HepG2 (cell line): ENCODE measurements around the gene WDCP. TPM values are rescaled to one million over a fixed set of nuclear protein-coding genes. Genes with fewer than 3 reads are reported as not detected.
A peak's percentile ranks its signal among the peaks of the same experiment; 100 is the strongest.

ENCODE experiments used
- ATAC-seq: fragments of 200-7000 bp; cut with Tn5 transposase; 3 replicates; pipeline ENCODE4 v1.9.1; 2020; ENCODE audit warnings: mild to moderate bottlenecking, moderate library complexity
- BruUV-seq: library from RNA; stranded (reverse); fragments of 400-500 nt; replicated peaks from 2 replicates; lab custom pipeline; 2021; lab: Mats Ljungman, UMichigan
- CTCF ChIA-PET: fragments of 300-600 bp; formaldehyde crosslinking; extraction: SDS; loops from one replicate; lab custom pipeline; 2021; ENCODE audit warnings: low total read pairs, inconsistent platforms, low intra/inter-chr PET ratio; lab: Yijun Ruan, JAX
- POLR2A ChIA-PET: fragments of 350-600 bp; sonication (Branson Sonifier 250); formaldehyde crosslinking; loops from one replicate; lab custom pipeline; 2020; ENCODE audit warnings: antibody characterized with exemption, inconsistent platforms; lab: Yijun Ruan, JAX
- DNase-seq: peaks from one replicate; pipeline ENCODE4 v3.0.0-alpha.2; 2015; ENCODE audit warnings: low spot score
- FAIRE-seq: peaks from 3 replicates; lab custom pipeline; 2011; peaks lifted over from hg19 to GRCh38; lab: Jason Lieb, UNC
- H2AFZ ChIP-seq: one replicate; pipeline ENCODE4 v1.6.1; 2011; ENCODE audit warnings: low read length, inconsistent platforms
- H3K27ac ChIP-seq: fragments of 300-600 bp; 3 replicates; pipeline ENCODE4 v1.8.0; 2011; ENCODE audit warnings: mixed run types, mild to moderate bottlenecking, mixed read lengths, low read length, inconsistent platforms; ENCODE audit not compliant: insufficient read depth; ENCODE audit errors: extremely low read length
- H3K27me3 ChIP-seq, 2 experiments: fragments of 200-600 bp in 1 of 2; 2 replicates in 1 of 2; 3 replicates in 1 of 2; pipeline versions ENCODE4 v1.6.0 to v1.8.0; 2011; ENCODE audit warnings: low read length in 2 of 2, mild to moderate bottlenecking in 2 of 2, moderate library complexity in 2 of 2, inconsistent platforms in 1 of 2; ENCODE audit not compliant: insufficient read depth in 2 of 2, control insufficient read depth in 1 of 2
- H3K36me3 ChIP-seq, 2 experiments: fragments of 200-600 bp in 1 of 2; replicated peaks in 1 of 2; 2 replicates in 1 of 2; 3 replicates in 1 of 2; pipeline versions ENCODE4 v1.5.1 to v1.8.0; 2011; ENCODE audit warnings: low read length in 2 of 2, inconsistent platforms in 1 of 2; ENCODE audit not compliant: insufficient read depth in 2 of 2, control insufficient read depth in 1 of 2
- H3K4me1 ChIP-seq: 2 replicates; pipeline ENCODE4 v1.5.1; 2012; ENCODE audit warnings: low read length, inconsistent platforms; ENCODE audit not compliant: insufficient read depth
- H3K4me2 ChIP-seq: 2 replicates; pipeline ENCODE4 v1.6.0; 2011; ENCODE audit warnings: low read depth, low read length, inconsistent platforms
- H3K4me3 ChIP-seq, 3 experiments: fragments of 200-600 bp in 1 of 3; sonication (generic), shearing (Covaris generic) in 1 of 3; replicated peaks in 1 of 3; 2 replicates each; pipeline ENCODE4 v1.5.1; 2011 to 2016; ENCODE audit warnings: low read length in 3 of 3, inconsistent platforms in 2 of 3, low read depth in 2 of 3, mild to moderate bottlenecking in 2 of 3, control low read depth in 1 of 3, mixed read lengths in 1 of 3; ENCODE audit not compliant: insufficient read depth in 1 of 3
- H3K79me2 ChIP-seq: one replicate; pipeline ENCODE4 v1.6.1; 2011; ENCODE audit warnings: low read length, inconsistent platforms; ENCODE audit not compliant: insufficient read depth
- H3K9ac ChIP-seq: 2 replicates; pipeline ENCODE4 v1.6.0; 2011; ENCODE audit warnings: mild to moderate bottlenecking, low read depth, low read length, inconsistent platforms; ENCODE audit not compliant: insufficient read depth
- H3K9me3 ChIP-seq: 2 replicates; pipeline ENCODE4 v1.5.1; 2012; ENCODE audit warnings: mild to moderate bottlenecking, low read length
- H4K20me1 ChIP-seq: 2 replicates; pipeline ENCODE4 v1.6.0; 2011; ENCODE audit warnings: inconsistent platforms, mild to moderate bottlenecking, low read length, moderate library complexity; ENCODE audit not compliant: insufficient read depth
- CHD4 ChIP-seq: fragments of 200-600 bp; sonication (generic); IDR thresholded peaks from 2 replicates; pipeline ENCODE4 v1.7.0; 2017; ENCODE audit warnings: mild to moderate bottlenecking, low read length, borderline replicate concordance
- CTCF ChIP-seq: sonication (generic); formaldehyde crosslinking; IDR thresholded peaks from 2 replicates; pipeline ENCODE4 v1.5.0; 2020; ENCODE audit warnings: mild to moderate bottlenecking, missing genetic modification reagents, moderate library complexity
- DR1 ChIP-seq: sonication (generic); formaldehyde crosslinking; IDR thresholded peaks from 2 replicates; pipeline ENCODE4 v1.8.0; 2021; ENCODE audit warnings: mild to moderate bottlenecking, missing genetic modification reagents, inconsistent platforms
- GLMP ChIP-seq: sonication (generic); formaldehyde crosslinking; IDR thresholded peaks from 2 replicates; pipeline ENCODE4 v1.9.0; 2021; ENCODE audit warnings: missing genetic modification reagents, mild to moderate bottlenecking, borderline replicate concordance
- HNRNPUL1 ChIP-seq: fragments of 200-400 bp; formaldehyde crosslinking; IDR thresholded peaks from 2 replicates; pipeline ENCODE4 v1.6.1; 2017; ENCODE audit warnings: low read depth, mild to moderate bottlenecking, low read length, moderate library complexity
- KLF13 ChIP-seq: sonication (generic); formaldehyde crosslinking; IDR thresholded peaks from 2 replicates; pipeline ENCODE4 v1.4.0; 2020; ENCODE audit warnings: mild to moderate bottlenecking, missing genetic modification reagents
- SAFB2 ChIP-seq: sonication (generic); formaldehyde crosslinking; IDR thresholded peaks from 2 replicates; pipeline ENCODE4 v1.5.1; 2020; ENCODE audit warnings: missing genetic modification reagents, low read depth, mild to moderate bottlenecking, borderline replicate concordance
- SIX1 ChIP-seq: sonication (generic); formaldehyde crosslinking; IDR thresholded peaks from 2 replicates; pipeline ENCODE4 v1.4.0; 2020; ENCODE audit warnings: missing genetic modification reagents, borderline replicate concordance
- SP4 ChIP-seq: sonication (generic); formaldehyde crosslinking; IDR thresholded peaks from 2 replicates; pipeline ENCODE4 v1.8.1; 2023; ENCODE audit warnings: mild to moderate bottlenecking, missing genetic modification reagents
- TARDBP ChIP-seq: sonication (generic); formaldehyde crosslinking; IDR thresholded peaks from 2 replicates; pipeline ENCODE4 v1.8.0; 2022; ENCODE audit warnings: mild to moderate bottlenecking, missing genetic modification reagents
- ZFP90 ChIP-seq: sonication (generic); formaldehyde crosslinking; IDR thresholded peaks from 2 replicates; pipeline ENCODE4 v1.8.0; 2022; ENCODE audit warnings: missing genetic modification reagents, mild to moderate bottlenecking, inconsistent platforms, borderline replicate concordance
- ZNF143 ChIP-seq: sonication (generic); formaldehyde crosslinking; IDR thresholded peaks from 2 replicates; pipeline ENCODE4 v1.4.0; 2020; ENCODE audit warnings: missing genetic modification reagents
- ZNF333 ChIP-seq: sonication (generic); formaldehyde crosslinking; IDR thresholded peaks from 2 replicates; pipeline ENCODE4 v1.4.0; 2020; ENCODE audit warnings: mild to moderate bottlenecking, missing genetic modification reagents, borderline replicate concordance
- ZNF382 ChIP-seq: sonication (generic); formaldehyde crosslinking; IDR thresholded peaks from 2 replicates; pipeline ENCODE4 v1.5.0; 2020; ENCODE audit warnings: missing genetic modification reagents, mild to moderate bottlenecking, borderline replicate concordance
- ZNF570 ChIP-seq: sonication (generic); formaldehyde crosslinking; IDR thresholded peaks from 2 replicates; pipeline ENCODE4 v1.4.0; 2020; ENCODE audit warnings: mild to moderate bottlenecking, missing genetic modification reagents, borderline replicate concordance
- ZNF589 ChIP-seq: sonication (generic); formaldehyde crosslinking; conservative IDR thresholded peaks from 2 replicates; pipeline ENCODE4 v1.8.0; 2022; ENCODE audit warnings: mild to moderate bottlenecking, moderate library complexity, missing genetic modification reagents
- ZNF773 ChIP-seq: sonication (generic); formaldehyde crosslinking; IDR thresholded peaks from 2 replicates; pipeline ENCODE4 v1.4.0; 2020; ENCODE audit warnings: missing genetic modification reagents, borderline replicate concordance
- ZNF776 ChIP-seq: sonication (generic); formaldehyde crosslinking; IDR thresholded peaks from 2 replicates; pipeline ENCODE4 v1.4.0; 2020; ENCODE audit warnings: mild to moderate bottlenecking, missing genetic modification reagents
- ZNF790 ChIP-seq: sonication (generic); formaldehyde crosslinking; IDR thresholded peaks from 2 replicates; pipeline ENCODE4 v1.8.0; 2022; ENCODE audit warnings: missing genetic modification reagents, mild to moderate bottlenecking, borderline replicate concordance
- ZNF83 ChIP-seq: sonication (generic); formaldehyde crosslinking; IDR thresholded peaks from 2 replicates; pipeline ENCODE4 v1.4.0; 2020; ENCODE audit warnings: missing genetic modification reagents, mild to moderate bottlenecking, borderline replicate concordance
- ZSCAN12 ChIP-seq: sonication (generic); formaldehyde crosslinking; IDR thresholded peaks from 2 replicates; pipeline ENCODE4 v1.9.0; 2021; ENCODE audit warnings: mild to moderate bottlenecking, missing genetic modification reagents
- ZSCAN20 ChIP-seq: sonication (generic); formaldehyde crosslinking; IDR thresholded peaks from 2 replicates; pipeline ENCODE4 v1.4.0; 2020; ENCODE audit warnings: missing genetic modification reagents, mild to moderate bottlenecking, borderline replicate concordance
- WGBS: methylation state at CpG from one replicate; pipeline ENCODE4 v1.1.6; 2017; ENCODE audit warnings: low lambda C conversion rate; 5-methylcytosine and 5-hydroxymethylcytosine counted together
- in situ Hi-C: cut with HindIII; loops from 2 replicates; pipeline ENCODE4 v1.10.0; 2017; ENCODE audit warnings: low pct_unique_long_range_greater_than_20kb; ENCODE audit not compliant: extremely low pct_ligation_motif_present
- intact Hi-C: fragments of 100-400 bp; cut with micrococcal nuclease; formaldehyde crosslinking; loops from one replicate; pipeline ENCODE4 v1.10.0; 2022; ENCODE audit not compliant: unreplicated experiment
- polyA plus RNA-seq, 8 experiments: library from polyadenylated mRNA; depleted of rRNA in 3 of 8; stranded (reverse) in 7 of 8; unstranded in 1 of 8; fragments of >200 nt; fragmentation: Illumina TruSeq in 4 of 8; extraction: Trizol in 4 of 8; gene quantifications; 2 replicates each; pipeline versions ENCODE4 v1.2.1 to v1.2.3, GENCODE V29; 2011 to 2016; ENCODE audit warnings: low read depth in 4 of 8, missing spikeins in 1 of 8, mixed read lengths in 1 of 8; ENCODE audit not compliant: insufficient read depth in 1 of 8
- total RNA-seq, 5 experiments: library from RNA; depleted of rRNA; stranded (reverse); fragments of >200 nt; fragmentation: Illumina TruSeq; extraction: Trizol; gene quantifications; 2 replicates each; pipeline ENCODE4 v1.2.3, GENCODE V29; 2016; ENCODE audit warnings: low read depth in 1 of 5
- TF ChIP-seq, protein P1 (sequence below): sonication (generic); formaldehyde crosslinking; IDR thresholded peaks from 2 replicates; pipeline ENCODE4 v1.5.0; 2020; ENCODE audit warnings: missing genetic modification reagents

The WDCP gene
- total and polyA plus RNA-seq, 2 of the 13 experiments (the other 11 are each of a cell fraction or from before 2014, with no cell fraction given), result 17.4 to 22.6 TPM

DNA sequence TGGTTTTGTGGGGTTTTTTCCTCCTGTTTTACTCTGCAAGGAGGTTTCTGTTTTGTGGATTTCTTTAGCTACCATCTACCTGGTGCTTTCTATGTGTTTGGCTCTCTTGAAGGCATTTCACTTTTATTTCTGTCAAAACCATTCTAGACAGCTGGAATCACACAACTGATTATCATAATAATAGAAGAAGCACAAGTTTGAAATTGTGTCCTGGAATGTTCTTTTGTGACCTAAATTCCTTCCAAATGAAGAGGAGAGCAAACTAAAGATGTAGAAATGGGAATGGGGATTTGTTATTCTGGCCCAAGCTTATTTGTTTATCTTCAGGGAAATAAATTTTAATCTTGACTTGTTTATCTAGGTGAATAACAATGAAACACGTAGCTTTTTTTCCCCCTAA is 54.3 kb downstream of the WDCP start (continued):
- TF ChIP-seq ZNF382 (no peak), ZFP90 (CRISPR knock-in tag) (no peak), CHD4 (no peak), ZNF143 (CRISPR knock-in tag) (no peak), DR1 (CRISPR knock-in tag) (no peak), ZNF790 (CRISPR knock-in tag) (no peak), ZNF776 (CRISPR knock-in tag) (no peak), SIX1 (CRISPR knock-in tag) (no peak), ZSCAN20 (no peak), ZNF333 (CRISPR knock-in tag) (no peak), HNRNPUL1 (no peak), ZNF570 (no peak), ZSCAN12 (CRISPR knock-in tag) (no peak), ZNF83 (no peak), SP4 (no peak)

DNA sequence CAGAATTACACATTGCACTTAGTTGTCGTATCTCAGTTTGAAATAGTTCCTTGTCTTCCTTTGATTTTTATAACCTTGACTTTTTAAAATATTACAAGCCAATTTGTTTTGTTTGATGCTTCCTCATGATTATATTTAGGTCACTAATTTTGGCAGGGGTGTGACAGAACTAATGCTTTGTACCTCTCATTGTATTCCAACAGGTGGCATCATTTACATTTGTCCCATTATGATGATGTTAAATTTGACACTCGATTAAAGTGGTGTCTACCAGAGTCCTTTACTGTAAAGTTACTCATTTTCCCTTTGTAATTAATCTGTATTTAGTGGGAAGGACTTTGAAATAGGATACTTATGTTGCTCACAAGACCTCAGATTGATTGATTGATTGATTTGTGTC is 58.8 kb downstream of the WDCP start:
- H3K9ac ChIP-seq, result no peak overlapping the region
- no peaks in the 10 kb centered on the region for H3K4me1 ChIP-seq
- no peaks in the 10 kb centered on the region for H3K9me3 ChIP-seq
- H2AFZ ChIP-seq, result no peak overlapping the region
- H3K4me3 ChIP-seq, result no peak overlapping the region
- no peaks in the 10 kb centered on the region for H3K27me3 ChIP-seq
- peak; percentile 13 for DNase-seq
- peaks cover 3 to 24% of the 10 kb centered on the region in 2 experiments for H3K36me3 ChIP-seq
- intact Hi-C loops, result loop anchor here (1.0 kb wide), 1 partner anchor 36 kb away; no protein-coding TSS in a partner anchor
- no peaks in the 10 kb centered on the region for H3K79me2 ChIP-seq
- in situ Hi-C loops, result no loop called here
- no peak for FAIRE-seq
- no peak overlapping the region for H3K27ac ChIP-seq
- WGBS, result 68% methylated on average over 2 of the region's 2 CpGs
- ChIA-PET CTCF (interaction anchor here (1.4 to 2.1 kb wide), 4 partner anchors 36 to 176 kb away, joined by 5 to 14 read pairs (median 8); partner anchors contain the start of gene TP53I3), POLR2A (no interaction called here)
- H4K20me1 ChIP-seq, result no peaks in the 10 kb centered on the region
- ATAC-seq, result peak; percentile 54; the same call in 2 of the 3 replicates
- no peak overlapping the region for H3K4me2 ChIP-seq
- BruUV-seq, result no TSS peak
- peak; percentile 52 for TF ChIP-seq CTCF (CRISPR knock-in tag)
- TF ChIP-seq, protein P1, sequence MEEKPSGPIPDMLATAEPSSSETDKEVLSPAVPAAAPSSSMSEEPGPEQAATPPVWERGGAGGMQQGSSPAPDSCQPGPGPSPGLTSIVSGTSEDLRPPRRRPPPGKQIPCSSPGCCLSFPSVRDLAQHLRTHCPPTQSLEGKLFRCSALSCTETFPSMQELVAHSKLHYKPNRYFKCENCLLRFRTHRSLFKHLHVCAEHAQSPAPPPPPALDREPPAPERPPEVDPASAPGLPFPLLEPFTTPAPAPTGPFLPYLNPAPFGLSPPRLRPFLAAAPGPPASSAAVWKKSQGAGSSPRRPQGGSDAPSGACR (CRISPR knock-in tag), result no peak
- TF ChIP-seq TARDBP (CRISPR knock-in tag), result no peak
- no peak for TF ChIP-seq SAFB2 (CRISPR knock-in tag)
- no peak for TF ChIP-seq ZNF773 (CRISPR knock-in tag)
- no peak for TF ChIP-seq GLMP (CRISPR knock-in tag)
- TF ChIP-seq ZNF589 (CRISPR knock-in tag), result no peak
- TF ChIP-seq ZSCAN12 (CRISPR knock-in tag), result no peak
- no peak for TF ChIP-seq KLF13 (CRISPR knock-in tag)
